Ecto neural progenitor cell (in vitro differentiated cells): Measurements from ENCODE around the gene UBE4A.

Source experiments
- DNase-seq: peaks from one replicate; pipeline ENCODE4 v3.0.0-alpha.2; 2018; ENCODE audit warnings: low spot score

UBE4A gene

DNA sequence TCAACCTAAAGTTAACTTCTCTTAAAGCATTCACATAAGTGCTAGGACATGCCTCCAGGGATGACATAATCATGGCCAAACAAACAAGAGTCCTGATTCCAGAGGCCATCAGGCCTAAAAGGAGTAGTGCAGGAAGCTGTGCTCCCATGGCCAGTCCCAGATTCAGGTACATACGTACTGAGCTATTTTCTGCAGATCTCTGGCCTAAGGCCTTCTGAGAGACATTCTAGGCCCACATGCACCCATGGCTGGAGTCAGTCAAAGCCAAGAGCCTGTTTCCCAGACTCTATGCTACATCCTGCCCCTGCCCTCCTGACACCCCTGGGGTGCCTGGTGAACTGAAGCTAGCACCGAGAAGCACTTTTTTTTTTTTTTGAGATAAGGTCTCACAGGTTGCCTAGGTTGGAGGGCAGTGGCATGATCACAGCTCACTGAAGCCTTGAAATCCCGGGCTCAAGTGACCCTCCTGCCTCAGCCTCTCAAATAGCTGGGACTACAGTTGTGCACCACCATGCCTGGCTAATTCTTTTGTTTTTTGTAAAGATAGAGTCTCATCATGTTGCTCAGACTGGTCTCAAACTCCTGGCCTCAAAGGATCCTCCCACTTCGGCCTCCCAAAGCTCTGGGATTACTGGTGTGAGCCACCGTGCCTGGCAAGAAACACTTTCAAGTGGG, 17.4 kb upstream of the UBE4A start:
- DNase-seq = no peak

DNA sequence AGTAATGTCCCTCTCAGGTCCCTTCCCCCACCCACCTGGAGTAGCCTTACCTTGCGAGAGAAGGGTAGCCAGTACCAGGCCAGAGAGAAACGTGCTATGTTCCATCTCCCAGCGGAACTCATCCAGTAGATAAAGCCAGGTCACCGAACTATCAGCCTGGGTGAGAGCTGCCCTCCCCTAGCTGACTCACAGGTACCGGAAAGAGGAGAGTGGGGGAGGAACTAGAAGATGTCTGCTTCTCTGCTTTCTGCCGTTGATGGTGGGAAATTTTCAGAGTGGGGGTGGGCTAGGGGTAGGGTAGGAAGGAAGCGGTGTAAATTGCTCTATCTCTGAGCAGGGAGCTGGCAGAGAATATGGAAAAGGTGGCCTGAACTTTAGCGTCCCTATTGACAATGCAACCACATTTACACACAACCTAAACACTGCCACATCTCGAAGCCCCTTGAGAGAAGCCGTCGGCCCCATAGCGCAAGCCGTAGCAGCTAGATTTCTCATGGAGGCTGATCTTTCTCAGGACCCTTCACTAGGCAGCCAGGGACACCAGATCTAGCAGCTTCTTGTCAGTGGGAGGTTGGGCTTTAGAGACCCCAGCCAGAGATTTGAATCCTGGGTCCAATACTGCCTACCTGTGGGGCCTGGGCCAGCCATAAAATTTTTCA, 16.8 kb upstream of the UBE4A start, which contains the start of gene CD3D:
TSS of gene CD3D (minus strand) at position 203 of the 659 bp plus-strand sequence. CDS start at position 105, 98 bp downstream.
- no peak for DNase-seq

DNA sequence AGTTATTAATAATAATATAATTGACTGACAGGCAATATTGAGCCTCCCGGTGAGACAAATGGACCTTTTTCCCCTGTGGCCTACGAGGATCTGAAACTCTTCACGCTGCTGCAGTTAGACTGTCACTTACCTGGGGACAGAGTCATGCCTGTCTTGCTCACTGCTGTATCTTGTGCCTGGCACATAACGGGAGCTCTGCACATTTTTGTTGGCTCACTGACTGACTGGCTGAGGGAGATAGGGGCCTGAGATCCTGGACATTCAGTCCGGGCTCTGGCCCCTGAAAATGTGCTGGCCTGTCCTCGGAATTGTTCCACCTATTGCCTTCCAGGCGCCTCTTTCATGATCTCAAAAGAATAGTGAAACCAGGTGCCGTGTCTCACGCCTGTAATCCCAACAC, 16.2 kb upstream of the UBE4A start:
- no peak for DNase-seq

DNA sequence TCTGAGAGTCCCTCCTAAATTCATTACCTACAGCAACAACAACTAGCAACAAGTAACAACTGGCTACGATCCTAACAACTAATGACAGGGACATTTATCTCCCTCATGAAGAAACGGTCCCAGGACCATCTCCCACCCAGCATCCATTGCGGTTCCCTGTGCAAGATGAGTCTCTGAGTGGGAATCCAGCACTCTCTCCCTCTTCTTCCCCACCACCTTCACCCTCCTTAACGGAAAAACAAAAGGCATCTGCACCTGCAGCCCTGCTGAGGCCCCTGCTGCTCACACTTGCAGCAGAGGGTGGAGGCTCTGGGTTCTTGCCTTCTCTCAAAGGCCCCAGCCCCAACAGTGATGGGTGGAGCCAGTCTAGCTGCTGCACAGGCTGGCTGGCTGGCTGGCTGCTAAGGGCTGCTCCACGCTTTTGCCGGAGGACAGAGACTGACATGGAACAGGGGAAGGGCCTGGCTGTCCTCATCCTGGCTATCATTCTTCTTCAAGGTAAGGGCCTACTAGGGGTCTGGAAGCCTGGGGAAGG, 15.4 kb upstream of the UBE4A start, which contains the start of gene CD3G:
TSS of gene CD3G (plus strand) at position 364 of the 535 bp plus-strand sequence. CDS start at position 444, 80 bp downstream.
- DNase-seq = no peak

DNA sequence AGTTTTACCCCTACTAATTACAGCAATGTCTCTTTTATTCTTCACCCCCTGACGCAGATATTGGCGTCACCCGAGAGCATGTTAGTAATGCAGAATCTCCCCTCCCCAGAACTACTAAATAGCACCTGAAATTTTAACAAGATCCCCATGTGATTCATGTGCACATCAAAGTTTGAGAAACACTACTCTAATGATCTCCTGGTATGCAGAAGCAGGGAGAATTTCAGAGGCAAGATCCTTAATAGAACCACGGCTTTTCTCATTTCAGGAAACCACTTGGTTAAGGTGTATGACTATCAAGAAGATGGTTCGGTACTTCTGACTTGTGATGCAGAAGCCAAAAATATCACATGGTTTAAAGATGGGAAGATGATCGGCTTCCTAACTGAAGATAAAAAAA, 9.9 kb upstream of the UBE4A start:
- no peak for DNase-seq

DNA sequence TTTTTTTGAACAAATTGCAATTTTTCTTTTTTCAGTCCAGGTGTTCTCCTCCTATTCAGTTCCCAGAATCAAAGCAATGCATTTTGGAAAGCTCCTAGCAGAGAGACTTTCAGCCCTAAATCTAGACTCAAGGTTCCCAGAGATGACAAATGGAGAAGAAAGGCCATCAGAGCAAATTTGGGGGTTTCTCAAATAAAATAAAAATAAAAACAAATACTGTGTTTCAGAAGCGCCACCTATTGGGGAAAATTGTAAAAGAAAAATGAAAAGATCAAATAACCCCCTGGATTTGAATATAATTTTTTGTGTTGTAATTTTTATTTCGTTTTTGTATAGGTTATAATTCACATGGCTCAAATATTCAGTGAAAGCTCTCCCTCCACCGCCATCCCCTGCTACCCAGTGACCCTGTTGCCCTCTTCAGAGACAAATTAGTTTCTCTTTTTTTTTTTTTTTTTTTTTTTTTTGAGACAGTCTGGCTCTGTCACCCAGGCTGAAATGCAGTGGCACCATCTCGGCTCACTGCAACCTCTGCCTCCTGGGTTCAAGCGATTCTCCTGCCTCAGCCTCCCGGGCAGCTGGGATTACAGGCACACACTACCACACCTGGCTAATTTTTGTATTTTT, 6.2 kb upstream of the UBE4A start:
- DNase-seq = no peak

DNA sequence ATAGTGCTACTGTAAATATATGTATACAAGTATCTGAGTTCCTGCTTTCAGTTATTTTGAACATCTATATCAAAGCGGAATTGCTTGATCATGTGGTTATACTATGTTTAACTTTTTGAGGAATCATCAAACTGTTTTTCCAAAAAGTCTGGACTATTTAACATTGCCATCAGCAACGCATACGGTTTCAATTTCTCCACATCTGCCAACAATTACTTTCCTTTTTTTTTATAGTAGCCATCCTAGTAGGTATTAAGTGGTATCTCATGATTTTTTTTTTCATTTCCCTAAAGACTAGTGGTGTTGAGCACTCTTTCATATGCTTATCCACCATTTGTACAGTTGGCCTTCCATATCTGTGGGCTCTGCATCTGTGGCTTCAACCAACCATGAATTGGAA, 1.3 kb upstream of the UBE4A start:
- no peak for DNase-seq

DNA sequence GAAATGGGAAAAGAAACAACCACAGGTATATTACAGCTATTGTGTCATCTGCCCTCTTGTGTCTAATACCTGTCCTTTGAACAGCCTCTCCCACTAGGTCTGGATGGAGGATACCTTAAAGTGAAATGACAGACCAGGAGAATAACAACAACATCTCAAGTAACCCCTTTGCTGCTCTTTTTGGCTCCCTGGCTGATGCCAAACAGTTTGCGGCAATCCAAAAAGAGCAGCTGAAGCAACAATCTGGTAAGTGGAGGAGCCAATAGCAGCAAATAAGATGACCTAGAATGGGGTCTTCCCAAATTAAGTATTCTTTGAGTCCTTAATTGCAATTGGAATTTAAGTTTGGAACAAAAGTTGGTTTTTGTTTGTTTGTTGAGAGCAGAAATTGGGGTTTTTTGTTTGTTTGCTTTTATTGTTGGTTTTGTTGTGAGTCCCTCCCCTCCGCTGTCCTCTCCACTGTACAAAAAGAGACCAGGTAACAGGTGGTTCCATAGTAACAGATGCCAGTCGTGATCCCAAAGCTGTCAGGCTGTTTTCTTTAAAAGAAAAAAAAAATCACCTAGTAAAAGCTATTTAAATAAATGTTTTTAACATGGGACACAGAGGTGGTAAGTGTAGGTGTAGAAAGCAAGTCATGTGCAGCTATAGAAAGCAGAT, 5.7 kb downstream of the UBE4A start:
- no peak for DNase-seq

DNA sequence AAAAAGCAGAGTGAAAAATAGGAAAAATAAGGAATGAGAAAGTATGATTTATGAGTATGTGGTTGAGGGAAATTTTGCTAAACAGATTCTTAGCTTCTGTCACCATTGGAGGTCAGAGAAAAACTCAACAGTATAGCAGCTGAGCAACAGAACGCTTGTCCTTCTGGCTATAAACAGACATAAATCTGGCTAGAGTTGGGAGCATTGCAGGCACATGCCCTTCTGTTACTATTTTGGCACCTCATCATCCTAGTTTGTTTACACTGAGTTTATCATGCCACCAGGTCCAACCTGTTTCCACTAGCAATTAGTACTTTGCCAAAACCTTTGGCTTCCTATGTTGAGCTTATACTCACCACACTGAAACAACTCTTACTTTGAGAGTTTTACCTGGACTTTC, 6.9 kb downstream of the UBE4A start:
- no peak for DNase-seq

DNA sequence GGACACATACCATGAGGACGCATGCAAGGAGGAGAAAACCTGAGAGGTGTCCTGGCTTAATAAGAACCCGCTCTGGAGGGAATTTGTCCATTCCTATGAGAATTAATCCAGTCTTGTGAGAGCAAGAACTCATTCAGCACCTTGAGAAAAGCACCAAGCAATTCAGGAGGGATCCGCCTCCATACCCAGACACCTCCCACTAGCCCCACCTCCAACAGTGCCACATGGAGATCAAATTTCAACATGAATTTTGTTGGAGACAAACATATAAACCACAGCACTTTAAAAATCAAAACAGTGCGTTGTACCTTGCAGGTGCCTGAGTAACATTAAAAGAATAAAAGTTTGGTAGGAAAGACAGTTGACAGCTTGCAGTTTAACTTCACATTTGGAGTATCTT, 11.4 kb downstream of the UBE4A start:
- DNase-seq = no peak

DNA sequence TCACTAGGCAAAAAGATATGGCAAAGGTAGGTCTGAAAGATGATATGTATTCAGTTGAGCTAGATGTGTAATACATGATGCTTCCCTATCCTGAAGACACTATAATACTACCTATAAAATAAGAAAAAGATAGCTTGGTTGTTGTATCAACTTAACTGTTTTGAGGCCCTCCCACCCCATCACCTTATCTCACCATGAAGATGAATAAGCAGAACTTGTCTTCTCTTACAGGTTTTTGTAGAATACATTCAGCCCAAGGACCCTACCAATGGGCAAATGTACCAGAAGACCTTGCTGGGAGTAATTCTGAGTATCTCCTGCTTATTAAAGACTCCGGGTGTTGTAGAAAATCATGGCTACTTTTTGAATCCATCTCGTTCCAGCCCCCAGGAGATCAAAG, 13.9 kb downstream of the UBE4A start:
- DNase-seq = no peak

DNA sequence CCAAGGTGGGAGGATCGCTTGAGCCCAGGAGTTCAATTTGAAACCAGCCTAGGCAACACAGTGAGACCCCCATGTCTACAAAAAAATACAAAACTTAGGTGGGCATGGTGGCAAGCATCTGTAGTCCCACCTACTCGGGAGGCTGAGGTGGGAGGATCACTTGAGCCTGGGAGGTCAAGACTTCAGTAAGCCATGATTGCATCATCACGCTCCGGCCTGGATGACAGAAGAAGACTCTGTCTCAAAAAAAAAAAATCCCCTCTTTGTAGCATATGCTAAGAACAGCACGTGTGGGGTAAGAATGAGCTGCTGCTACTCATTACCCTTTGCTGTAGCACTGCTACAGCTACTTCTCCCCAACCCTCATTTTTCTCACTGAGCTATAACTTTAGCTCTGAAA, 14.5 kb downstream of the UBE4A start:
- no peak for DNase-seq

DNA sequence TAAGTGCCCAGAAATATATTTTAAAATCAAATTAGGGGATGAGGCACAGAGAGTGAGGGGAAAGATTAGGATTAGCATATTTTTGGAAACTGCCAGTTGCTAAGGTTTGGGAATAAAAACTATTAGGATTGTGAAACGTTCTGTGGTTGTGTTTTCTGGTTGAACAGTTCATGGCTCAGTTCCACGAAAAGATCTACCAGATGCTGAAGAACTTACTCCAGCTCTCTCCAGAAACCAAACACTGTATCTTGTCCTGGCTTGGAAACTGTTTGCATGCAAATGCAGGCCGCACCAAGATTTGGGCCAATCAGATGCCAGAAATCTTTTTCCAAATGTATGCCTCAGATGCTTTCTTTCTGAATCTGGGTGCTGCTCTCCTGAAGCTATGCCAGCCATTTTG, 15.3 kb downstream of the UBE4A start:
- DNase-seq = no peak

DNA sequence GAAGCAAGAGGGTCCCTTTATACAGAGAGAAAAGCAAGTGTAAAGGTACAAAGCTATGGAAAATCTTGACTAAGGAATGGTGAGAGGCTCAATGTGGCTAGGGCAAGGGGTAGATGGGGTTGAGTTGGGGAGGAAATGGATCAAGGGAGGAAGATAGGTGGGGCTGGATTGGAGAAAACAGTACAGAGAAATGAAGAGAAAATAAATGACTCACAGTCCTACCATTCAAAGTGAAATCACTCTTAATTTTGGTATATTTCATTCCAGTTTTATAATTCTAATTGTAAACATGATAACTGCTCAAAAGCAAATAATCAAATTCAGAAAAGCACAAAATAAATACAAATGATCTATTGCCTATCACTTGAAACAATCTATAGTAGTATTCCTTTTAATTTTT, 16.6 kb downstream of the UBE4A start:
- no peak for DNase-seq

DNA sequence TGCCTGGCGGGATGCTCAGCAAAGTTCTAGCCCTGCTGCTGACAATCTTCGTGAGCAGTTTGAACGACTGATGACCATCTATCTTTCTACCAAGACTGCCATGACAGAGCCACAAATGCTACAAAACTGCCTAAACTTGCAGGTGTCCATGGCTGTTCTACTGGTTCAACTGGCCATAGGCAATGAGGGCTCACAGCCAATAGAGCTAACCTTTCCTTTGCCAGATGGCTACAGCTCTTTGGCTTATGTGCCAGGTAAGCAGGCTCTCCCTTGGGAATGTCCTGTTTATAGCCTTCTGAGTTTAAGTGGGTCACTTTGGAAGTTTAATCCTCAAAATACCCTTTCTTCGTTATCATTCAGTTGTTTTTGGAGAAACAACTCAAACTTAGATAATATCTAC, 20.1 kb downstream of the UBE4A start:
- no peak for DNase-seq

DNA sequence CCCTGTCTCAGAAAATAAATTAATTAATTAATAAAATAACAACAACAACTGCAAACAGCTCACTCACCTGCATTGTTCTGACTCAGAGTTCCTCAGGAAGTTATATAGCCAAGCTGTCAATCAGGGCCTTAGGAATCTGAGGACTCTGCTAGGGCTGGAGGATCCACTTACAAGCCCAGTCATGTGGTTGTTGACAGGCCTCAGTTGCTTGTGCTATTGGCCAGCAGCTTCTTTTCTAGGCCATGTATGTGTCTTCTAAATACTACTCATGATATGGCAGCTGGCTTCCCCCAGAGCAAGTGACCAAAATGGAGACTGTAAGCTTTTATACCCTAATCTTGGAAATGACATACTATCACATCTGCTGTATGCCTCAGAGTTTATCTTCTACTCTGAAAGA, 21.2 kb downstream of the UBE4A start:
- DNase-seq = no peak

DNA sequence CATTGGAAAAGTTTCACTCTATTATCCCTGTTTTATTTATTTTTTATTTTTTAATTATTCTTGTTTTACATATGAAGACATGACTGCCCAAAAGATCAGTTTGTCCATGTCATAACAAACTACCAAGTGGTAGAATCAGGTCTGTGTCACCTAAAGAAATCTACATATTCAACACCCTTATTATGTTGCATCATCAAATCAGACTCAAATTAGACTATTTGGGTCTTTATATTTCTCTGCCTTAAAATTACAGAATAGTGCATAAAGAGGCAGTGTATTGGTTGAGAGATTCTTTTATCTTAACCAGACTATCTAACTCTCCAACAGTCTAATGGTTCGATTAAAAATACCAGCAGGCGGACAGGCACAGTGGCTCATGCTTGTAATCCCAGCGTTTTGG, 23.6 kb downstream of the UBE4A start:
- no peak for DNase-seq

DNA sequence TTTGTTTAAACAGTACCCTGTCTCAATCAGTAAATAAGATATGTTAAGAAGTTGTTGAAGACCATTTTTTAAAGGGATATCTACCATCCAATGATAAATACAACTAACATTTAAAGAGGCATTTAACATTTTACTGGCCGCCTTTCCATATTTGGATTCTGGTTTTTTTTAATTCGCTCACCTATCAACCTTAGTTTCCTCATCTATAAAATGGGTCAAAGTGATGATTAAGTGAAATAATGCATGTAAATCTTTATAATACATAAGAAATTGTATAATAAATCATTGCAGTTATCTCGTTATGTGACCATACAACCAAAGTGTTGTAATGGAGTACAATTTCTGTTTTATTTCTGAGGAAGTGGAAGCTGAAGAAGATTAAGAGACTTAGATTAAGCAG, 24.3 kb downstream of the UBE4A start:
- no peak for DNase-seq

DNA sequence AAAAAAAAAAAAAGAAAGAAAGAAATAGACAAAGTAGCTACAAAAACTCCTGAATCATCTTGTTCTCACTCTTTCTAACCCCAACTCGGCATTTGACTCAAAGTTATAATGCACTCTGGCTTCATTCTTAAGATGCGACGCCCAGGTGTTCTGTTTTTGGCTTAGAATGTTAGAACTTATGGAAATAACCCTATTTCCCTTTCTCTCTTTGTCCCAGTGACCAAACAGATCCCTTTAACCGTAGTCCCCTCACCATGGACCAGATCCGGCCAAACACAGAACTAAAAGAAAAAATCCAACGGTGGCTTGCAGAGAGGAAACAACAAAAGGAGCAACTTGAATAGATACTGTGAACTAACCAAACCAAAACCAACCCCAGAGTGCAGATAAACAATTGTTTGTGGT, 36.7 kb downstream of the UBE4A start:
- no peak for DNase-seq

DNA sequence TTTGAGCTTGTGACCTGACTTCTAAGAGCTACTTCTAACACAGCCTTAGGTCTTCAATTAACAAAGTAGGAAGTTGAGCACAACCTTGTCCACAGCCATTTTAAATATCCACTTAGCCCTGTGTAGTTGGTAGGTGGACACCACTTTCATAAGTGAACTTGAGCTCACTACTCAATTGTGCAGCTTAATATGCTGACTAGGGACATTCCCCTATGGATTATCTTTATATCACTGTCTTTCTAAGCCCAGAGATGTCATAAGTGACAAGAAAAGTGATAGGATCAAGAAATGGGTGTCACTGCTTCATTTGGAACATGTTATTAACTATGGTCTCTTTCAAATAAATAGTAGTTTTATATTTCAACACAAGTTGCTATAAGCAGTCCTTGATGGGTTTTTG, 38.0 kb downstream of the UBE4A start:
- no peak for DNase-seq

DNA sequence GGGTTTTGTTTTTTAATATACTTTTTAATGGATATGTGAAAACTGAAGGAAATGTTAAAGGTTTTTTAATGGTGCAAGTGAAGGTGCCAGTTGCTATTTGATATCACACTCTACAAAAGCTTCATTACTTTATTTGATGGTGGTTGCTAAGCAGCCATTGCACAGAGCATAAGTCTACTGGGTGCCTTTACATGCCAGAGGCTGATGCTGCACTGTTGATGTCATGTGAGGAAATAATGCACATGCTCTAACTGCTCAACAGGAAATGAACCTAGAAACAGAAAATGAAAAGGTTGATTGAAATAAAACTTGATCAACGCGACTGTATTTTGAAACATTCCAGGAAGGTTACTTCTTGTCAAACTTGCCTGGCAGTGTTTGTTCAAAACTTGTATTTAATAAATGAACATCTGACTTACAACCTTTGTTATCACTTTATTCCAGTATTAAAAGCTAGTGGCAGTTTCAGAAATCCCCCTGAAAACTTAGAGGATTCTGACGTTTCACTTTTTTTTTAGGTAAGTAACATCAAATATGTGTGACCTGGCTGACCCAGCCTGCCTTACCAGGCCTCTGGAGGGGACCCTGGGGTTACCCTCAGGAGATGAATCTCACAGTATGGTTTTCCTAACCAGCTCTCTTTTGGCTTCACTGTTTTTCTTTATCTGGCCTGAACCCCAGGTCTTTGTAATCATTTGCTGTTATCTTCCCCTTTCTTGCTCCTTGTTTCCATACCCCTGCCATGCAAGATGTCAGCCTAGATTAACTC, 39.6 kb downstream of the UBE4A start:
- no peak for DNase-seq
